ENCODE results near the gene ABLIM2.

The ABLIM2 gene

DNA sequence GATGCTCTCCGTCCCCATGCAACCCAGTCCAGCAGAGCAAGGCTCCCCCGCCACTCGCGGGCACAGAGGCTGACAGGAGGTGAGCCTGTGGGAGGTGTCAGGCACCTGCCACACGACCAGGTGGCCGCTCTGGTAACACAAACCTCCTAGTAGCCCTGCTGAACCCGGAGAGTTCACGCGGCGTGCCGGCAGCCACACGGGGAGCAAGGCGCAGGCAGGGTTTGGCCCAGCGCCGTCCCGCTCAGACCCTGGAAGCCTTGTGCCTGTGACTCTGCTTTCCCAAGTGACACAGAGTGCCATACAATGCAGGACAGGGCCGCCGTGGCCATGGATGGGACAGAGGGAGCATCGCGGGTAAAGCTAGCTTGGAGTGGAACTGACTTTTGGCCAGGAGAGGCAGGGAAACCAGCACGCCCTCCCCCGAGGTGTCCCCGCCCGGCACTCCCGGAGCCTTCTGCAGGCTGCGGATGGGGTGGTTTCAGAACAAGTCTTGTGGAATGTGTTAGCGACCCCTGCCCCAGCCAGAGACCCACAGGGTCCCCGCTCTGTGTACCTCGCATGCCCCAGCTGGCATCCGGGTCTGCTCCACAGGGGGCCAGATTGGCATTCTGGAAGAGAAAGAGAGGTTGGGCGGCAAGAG, 174.2 kb downstream of the ABLIM2 start:
- DNase-seq (ENCODE audit: low read depth) = no peak

DNA sequence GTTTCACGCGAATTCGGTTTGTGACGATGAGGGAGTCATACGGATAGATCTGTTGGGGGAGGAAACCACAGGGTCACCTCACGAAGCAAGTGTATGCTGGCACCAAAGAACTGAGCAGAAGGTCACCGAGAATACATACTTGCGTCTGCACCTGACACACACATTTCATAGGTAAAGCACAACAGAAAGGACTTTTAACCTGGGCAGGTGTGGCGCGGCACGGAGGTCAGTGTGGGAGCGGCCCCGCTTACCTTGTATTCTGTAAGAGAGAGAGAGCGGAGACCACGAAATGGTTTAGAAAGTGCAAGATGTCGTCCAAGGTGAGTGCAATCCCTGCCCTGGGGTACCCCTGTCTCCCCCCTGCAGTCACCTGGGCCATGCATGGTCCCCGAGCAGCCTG, 175.3 kb downstream of the ABLIM2 start:
- no peak for DNase-seq (ENCODE audit: low read depth)

DNA sequence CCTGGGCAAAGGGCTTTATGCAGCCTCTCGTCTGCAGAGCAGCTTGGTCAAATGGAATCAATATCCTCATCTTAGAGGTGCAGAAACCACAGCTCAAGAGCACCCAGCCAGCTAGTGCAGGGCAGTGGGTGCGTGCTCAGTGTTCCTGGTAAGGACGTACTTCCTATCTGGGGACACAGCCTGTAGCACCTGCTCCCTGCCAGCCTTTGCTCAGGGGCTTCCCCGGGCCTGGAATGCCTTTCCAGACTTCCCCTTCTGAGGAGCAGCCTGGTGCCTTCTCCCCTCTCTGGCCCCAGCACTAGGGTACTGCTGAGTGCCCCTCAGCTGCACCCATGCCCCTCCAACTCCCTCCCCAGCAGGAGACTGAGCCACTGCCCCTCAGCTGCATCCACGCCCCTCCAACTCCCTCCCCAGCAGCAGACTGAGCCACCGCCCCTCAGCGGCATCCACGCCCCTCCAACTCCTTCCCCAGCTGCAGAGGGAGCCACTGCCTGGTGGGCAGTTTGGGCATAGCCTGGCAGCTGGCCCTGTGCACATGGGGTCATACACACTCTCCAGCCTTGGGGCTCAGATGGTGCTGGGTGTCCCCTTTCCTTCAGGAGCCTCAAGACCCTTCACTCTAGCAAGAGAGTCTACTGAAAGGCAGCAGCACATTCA, 176.7 kb downstream of the ABLIM2 start:
- DNase-seq (ENCODE audit: low read depth) = no peak

DNA sequence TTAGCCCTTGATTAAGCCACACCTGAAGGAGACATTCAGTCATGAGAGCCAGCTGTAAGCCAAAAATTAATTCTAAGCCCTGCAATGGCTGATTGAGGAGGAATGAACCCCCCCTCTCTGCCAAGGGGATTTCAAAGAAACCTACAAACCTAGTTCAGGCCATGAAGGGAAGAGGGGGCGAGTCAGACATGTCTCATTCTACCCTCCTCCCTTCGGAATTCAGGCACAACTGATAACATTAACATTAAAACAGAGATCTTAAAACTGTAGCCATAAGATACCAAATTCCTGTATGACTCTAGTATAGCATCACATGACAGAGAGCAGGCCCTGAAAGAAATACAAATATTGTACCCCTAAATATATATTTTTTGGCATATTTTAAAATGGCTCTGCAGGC, 178.6 kb downstream of the ABLIM2 start:
- no peak for DNase-seq (ENCODE audit: low read depth)

DNA sequence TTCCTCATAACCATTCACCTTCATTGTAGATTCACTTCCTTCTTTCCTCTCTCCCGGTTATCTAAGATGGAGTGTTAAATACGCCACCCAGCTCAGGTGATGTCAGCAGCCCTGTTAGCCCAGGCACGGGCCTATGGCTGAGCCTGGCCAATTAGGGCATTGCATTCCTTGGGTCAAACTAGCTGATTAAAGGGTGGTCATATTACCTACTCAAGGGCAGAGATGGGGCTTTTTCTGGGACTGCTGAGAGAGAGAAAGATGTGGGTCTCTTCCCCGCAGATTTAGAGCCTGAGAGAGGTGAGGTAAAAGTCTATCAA, 179.0 kb downstream of the ABLIM2 start:
- no peak for DNase-seq (ENCODE audit: low read depth)

DNA sequence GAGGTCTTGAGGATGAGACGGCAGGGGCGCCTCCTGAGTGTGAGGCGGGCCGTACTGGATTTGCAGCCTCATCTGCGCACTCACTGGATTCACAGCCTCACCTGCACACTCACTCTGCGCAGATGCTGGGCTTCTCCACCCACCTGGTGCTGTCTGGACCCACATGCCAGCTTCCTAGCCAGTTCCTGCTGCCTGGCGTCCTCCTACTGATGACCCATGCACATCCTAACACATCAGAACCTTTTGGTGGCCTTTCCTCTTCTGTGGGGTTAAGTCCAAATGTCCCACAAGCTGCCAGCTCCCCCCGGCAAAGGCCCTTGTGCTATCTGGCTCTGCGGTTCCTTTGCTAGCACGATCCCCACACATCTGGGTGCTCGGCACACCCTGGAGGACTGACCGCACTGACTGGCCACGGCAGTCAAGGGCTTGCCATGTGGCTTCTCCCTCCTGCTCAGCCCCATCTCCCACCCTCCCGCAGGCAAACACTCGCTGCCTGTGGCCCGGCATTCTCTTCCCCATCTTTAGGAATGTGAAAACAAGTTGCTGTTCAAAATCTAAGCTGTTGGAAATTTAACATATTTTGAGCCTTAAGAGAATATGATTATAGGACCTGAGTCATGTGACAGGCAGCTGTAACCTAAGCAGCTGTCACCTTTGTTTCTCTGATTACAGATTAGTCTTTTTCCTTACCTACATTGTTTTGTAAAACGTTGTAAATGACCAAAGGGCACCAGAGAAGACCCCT, 179.5 kb downstream of the ABLIM2 start:
- no peak for DNase-seq (ENCODE audit: low read depth)

DNA sequence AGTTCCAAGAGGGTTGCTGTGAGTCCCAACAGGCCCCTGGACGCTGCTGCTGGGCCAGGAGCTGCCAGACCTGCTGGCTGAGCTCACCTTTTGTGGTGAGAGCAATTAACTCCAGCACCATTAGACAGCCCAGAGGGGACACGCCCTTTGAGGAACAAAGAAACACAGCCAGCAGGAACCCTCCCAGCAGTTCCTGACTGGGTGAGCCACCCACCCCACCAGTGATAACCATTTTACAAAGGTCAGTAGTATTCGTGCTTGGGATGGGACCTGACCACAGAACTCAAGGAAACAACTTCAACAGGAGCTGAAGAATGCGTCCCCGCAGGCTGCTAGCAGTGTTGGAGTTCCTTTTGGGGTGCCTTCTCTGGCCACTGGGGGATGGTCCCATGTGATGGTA, 180.1 kb downstream of the ABLIM2 start:
- no peak for DNase-seq (ENCODE audit: low read depth)

DNA sequence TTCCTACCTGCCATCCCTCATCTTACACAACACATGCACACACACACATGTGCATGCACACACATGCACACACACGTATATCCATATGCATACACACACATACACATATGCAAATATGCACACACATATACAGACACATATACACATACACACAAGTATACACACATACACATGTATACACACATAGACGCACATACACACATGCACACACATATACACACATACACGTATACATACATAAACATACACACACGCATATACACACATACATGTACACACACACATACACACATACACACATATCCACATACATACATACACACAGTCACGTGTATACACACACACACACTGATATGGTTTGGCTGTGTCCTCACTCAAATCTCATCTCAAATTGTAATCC, 182.0 kb downstream of the ABLIM2 start:
- DNase-seq (ENCODE audit: low read depth) = no peak

DNA sequence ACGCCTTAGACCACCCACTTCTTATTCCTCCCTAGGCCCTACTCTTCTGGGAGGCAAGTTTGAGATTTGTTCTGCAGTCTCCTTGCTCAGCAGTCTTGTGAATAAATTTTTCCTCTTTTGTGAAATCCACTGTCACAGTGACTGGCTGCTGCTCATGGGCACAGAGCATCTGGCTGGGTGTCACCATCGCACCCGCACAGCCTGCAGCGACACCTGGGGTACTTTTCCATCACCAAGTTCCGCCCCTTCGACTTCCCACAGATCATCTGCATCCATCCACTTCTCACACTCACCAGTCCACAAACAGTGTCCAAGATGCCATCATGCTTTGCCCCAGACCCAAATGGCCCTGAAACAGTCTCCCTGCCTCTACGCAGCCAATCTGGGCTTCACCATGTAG, 182.6 kb downstream of the ABLIM2 start:
- DNase-seq (ENCODE audit: low read depth) = no peak

DNA sequence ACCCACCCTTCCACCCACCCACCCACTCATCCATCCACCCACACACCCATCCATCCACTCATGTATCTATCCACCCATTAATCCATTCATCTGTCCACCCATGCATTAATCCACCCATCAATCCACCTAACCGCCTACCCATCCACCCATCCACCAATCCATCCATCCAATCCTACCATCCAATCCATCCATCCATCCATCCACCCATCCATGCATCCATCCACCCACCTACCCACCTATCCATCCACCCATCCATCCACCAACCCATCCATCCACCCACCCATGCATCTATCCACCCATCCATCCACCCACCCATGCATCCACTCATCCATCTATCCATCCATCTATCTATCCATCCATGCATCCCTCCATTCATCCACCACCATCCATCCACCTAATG, 184.2 kb downstream of the ABLIM2 start:
- DNase-seq (ENCODE audit: low read depth) = no peak

DNA sequence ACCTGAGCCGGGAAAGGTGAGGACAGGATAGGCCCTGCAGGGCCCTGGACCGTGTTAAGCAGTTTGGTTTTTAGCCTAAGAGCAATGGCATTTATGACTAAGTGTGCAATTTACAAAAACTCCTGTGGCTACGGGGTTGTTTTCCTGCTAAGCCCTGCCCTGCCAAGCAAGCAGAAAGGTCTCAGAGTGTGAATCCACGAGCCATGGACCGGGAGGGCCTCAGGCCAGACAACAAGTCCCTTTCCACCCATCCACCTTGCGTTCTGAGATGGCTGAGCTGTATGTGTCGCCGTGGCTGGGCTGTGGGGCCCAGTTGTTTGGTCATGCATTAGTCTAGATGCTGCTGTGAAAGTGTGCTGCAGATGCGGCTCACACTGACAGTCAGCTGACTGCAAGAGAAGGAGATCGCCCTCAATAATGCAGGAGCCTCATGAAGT, 185.1 kb downstream of the ABLIM2 start:
- no peak for DNase-seq (ENCODE audit: low read depth)

DNA sequence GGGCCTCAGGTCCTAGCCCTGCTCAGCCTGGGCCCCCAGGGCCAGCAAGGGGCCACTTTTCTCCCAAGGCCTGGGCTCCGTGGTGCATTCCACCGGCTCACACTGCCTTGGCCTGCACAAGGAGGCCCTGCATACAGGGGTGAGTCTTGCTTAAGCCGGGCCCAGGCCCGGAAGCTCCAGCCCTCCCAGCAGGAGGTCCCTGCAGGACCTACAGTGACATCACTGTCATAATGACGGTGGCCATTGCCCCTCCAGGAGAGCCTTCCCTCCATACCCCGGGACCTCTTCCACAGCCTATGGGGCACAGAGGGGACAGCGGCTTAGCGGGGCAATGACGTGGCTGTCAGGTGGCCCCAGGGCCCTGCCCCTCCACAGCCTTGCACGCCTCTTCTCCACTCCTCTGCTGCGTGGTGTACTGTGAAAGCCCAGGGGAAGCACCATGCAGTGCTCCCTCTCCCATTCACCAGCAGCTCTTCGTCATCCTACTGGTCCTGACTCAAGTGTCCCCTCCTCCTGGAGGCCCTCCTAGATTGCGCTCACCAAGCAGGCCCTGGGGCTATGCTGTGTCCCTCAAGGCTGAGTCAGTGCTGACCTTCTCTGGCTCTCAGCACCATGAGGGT, 186.6 kb downstream of the ABLIM2 start:
- DNase-seq (ENCODE audit: low read depth) = no peak

DNA sequence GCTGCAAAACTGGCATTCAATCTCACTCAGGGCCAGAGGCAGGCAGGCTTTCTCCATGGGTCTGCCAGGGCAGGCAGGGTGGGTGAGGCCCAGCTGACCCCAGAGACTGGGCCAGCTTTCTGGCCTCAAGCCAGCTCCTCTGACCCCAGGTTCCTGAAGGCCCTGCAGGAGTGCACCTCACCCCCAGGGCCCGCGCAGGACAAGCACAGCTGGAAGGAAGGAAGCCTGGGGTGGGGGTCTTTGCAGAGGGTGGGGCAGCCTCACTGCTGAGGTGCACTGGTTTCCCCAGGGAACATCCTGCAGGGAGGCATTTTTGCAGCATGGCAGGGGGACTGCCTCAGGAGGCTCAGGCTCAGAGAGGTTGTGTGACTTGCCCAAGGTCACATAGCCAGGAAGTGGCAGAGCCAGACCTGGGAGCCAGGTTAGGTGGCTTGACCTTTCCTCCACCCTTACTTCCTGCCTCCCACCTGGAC, 187.4 kb downstream of the ABLIM2 start:
- DNase-seq (ENCODE audit: low read depth) = no peak

DNA sequence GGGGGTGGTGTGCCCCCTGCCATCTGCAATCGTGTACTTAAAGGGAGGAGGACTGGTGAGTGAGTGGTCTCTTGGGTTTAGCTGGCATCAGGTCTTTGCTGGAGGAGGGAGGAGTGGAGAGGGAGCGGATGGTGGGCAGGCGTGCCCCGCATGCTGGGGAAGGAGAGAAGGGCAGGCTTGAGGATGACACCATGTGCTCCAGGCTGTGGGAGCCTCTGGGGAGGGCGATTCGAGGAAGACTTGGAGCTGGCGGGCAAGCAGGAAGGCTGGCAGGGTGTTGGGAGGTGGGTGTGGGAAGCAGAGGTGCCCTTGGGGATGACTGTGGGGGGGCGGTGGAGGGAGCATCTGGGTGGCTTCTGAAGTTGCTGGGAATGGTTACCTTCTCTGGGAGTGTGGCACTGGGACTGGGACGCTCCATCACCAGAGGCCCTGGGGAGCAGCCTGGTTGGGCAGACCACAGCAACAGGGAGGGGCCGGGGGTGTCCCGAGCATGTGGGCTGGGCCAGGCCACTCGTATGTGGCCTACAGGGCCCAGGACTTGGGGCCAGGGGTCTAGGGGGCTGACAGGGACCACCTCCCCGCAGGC, 188.2 kb downstream of the ABLIM2 start:
- DNase-seq (ENCODE audit: low read depth) = no peak

DNA sequence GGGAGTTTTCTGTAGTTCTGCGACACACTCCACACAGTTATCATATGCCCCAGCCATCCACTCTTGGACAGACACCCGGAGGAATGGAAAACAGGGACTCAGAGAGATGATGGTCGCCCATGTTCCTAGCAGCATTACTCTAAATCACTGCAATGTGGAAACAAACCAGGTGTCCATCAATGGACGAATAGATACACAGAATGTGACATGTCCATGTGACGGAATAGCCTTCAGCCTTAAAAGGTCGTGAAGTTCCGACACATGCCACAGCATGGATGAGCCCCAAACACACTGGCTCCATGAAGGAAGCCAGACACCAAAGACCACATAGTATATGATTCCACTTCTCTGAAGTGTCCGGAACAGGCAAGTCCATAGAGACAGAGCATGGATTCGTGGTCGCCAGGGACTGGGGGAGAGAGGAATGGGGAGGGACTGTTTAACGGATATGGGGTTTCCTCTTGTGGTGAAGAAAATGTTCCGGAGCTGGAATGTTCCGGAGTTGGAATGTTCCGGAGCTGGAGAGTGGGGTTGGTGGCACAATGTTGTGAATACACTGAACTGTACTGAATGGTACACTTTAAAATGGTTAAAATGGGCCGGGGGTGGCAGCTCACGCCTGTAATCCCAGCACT, 190.2 kb downstream of the ABLIM2 start:
- DNase-seq (ENCODE audit: low read depth) = no peak

DNA sequence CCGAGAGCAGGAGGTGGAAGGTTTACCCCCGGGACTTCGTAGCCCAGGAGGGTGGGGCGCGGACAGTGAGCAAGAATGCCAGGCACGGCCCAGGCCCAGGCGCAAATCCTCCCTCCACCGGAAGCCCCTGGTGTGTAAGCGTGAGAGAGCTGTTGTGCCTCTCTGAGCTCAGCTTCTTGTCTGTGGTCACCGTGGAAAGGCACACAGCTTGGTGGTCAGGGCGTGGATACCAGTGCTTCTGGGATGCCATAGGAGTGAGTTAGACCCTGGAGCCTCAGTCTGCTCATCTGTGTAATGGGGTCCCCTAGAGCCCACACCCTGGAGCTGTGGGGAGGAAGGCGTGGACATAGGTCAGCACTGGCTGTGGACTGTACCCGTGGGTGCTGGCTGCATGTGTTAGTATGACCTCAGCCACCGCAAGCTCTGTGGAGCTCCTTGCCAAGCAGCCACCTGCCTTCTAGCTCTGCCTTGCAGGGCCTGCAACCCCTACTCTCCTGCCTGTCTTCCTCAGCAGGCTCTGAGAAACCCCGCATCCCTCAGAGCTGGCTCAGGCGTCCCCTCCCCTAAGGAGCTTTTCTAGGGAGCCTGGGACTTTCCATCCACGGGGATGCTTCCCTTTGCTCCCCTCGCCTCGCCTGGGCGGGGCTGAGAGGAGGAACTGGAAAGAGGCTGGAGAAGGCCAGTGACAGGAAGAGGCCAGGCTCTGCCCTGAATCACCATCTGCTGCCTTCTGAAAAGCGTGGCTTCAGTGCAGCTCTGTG, 190.9 kb downstream of the ABLIM2 start:
- no peak for DNase-seq (ENCODE audit: low read depth)

DNA sequence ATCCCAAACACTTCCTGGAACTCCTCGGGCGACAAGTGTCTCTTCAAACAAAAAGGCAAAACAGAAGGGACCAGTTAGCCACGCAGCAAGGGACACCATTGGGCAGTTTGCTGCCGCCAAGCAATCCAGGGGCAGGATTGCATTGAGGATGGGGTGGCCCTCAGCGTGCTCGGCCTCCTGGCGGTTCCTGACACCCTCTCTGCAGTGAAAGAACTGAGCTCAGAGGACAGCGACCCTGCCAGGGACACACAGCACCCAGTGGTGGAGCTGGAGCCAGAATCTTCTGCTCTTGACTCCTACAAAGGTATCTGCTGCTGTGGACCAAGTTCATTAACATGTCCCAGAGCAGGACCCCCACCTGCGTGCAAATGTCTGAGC, 191.6 kb downstream of the ABLIM2 start:
- no peak for DNase-seq (ENCODE audit: low read depth)

DNA sequence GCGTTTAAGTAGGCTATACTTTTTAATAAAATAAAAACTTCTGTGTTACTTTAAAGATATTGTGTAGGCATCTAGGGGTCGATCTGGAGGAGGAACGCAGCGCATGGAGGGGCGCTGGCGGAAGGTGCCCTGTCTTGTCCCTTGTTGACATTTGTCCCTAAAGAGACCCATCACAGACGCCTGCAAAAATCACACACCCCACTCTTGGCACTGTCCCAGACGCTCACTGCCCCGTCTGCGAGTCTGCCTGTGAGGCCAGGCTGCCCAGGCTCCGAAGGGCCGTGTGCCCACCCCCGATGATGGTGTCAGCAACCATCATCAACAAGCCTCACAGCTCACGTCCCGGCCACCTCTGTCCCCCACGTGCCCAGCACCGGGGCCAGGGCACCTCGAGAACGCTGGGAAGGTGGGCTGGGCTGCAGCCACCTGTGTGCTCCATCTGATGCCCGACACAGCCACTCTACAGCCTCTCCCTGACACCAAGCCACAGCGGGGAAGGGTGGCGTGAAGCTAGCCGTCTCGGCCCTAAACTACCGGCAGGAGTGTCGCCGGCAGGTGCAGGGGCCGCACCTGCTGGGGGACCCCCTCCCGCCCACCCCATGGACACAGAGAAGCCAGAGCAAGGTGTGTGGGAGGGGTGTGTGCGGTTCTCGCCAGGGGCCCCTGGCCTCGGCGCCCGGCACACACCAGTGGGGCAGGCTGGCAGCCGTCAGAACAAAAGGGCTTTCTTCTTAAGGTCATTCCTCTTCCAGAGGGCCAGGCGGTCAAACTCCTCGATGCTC, 192.1 kb downstream of the ABLIM2 start:
- no peak for DNase-seq (ENCODE audit: low read depth)

DNA sequence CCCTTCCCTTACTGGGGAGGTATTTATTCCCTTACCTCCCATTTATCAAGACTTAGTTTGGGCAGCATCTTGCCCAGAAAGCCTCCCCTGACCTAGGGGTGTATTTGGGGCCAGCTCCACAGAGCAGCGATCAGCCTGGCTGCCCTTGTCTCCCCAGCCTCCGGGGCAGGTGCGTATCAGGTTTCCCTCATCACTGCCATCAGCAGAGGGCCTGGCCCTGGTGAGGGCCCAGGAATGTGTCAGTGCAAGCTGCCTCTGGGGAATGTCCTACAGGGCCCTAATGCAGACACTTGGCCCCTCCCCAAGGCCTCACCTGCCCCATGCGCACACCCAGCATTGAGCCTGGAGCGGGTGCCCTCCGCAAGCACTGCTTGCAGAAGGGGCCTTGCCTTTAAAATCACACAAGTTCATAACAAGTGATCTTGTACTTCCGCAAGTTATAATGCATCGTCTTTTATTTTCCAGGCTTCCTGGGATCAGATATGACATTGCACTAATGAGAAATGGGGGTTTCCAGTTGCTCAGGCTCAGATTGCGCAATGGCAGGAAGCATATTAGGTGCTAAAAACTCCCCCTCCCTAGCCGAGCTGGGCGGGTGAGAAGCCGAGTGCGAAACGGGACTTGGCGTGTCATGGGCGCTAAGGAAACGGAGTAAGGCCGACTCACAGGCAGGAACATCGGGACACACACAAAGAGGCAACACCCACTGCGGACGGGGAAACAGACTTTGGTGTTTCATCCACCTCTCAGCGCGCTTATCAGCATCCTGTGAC, 193.5 kb downstream of the ABLIM2 start:
- DNase-seq (ENCODE audit: low read depth) = peak; percentile 20

DNA sequence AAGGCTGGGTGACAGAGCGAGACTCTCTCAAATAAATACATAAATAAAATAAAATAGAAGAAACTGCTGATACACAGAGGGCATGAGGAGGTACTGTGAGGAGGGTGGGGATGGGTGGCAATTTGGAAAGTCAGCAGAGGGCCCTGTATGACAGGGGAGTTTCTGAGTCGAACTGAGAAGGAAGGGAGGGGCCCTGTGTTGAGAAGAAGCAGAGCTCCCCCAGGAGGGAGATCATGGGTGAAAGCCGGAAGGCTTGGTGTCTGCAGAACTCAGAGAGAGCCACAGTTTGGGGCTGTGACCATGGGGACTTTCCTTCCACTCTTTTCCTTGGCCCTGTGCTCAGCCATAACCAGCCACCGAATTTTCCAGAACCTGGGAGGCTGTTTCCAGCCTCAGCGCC, 194.2 kb downstream of the ABLIM2 start:
- DNase-seq (ENCODE audit: low read depth) = no peak
